Measurements from ENCODE around the gene NUDCD2.

DNA sequence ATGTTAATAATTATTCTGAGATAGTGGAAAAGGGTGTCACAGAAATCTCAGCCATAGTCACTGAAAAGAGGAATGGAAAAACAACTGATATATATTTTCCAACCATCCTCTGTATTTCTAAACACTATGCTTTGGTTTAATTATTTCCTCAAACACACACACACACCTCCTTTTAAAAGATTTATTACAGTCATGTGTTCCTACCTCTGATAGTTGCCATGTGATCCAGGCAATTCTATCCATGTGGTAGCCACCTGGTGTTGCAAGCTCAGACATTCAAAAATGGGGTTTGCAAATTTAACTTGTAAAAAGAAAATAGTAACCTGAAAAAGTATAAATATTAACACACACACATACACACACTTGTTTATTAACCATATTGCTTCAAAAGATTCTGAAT is 62.5 kb downstream of the NUDCD2 start:
- TF ChIP-seq POLR2A (IDR thresholded peaks at IDR 0.05; ENCODE audit: low read length) = no peak
- TF ChIP-seq GATA1 (IDR thresholded peaks at IDR 0.05; ENCODE audit: low read depth, low read length) = no peak

Data from erythroblast (primary cell).